T-helper 2 cell treated with Interferon-gamma antibody and Interleukin-4, amounts not matched to agents 5 μg/mL and 100 μg/mL, for 36 hours (primary cell): ENCODE results near the gene PTPA.
A peak's percentile ranks its signal among the peaks of the same experiment; 100 is the strongest.
"Not testable (repeated sequence)": the region's sequence is repeated elsewhere in the genome, so short reads cannot be mapped to it uniquely, and the experiment has no call there.

Experiments
- DNase-seq: peaks from one replicate; pipeline ENCODE4 v3.0.0; 2021; ENCODE audit warnings: low spot score
- H3K27ac Mint-ChIP-seq: one replicate; pipeline ENCODE4 v1.8.0; 2021; ENCODE audit warnings: mild to moderate bottlenecking, mixed read lengths
- H3K27me3 Mint-ChIP-seq: one replicate; pipeline ENCODE4 v1.8.0; 2021; ENCODE audit warnings: low read depth, mixed read lengths
- H3K36me3 Mint-ChIP-seq: one replicate; pipeline ENCODE4 v1.8.0; 2021; ENCODE audit warnings: low read depth, mixed read lengths
- H3K4me1 Mint-ChIP-seq: one replicate; pipeline ENCODE4 v1.8.0; 2021; ENCODE audit warnings: low read depth, mixed read lengths
- H3K4me3 Mint-ChIP-seq: one replicate; pipeline ENCODE4 v1.8.0; 2022; ENCODE audit warnings: mild to moderate bottlenecking, moderate library complexity, mixed read lengths
- H3K9me3 Mint-ChIP-seq: one replicate; pipeline ENCODE4 v1.8.0; 2021; ENCODE audit warnings: mixed read lengths

Gene PTPA

GRCh38 chr9:129109952-129110739 is 1.1 kb upstream of the PTPA start:
- no peak overlapping the region for H3K27ac Mint-ChIP-seq
- H3K36me3 Mint-ChIP-seq: no peaks in the 10 kb centered on the region
- peak overlapping the region; percentile 71 for H3K4me3 Mint-ChIP-seq
- no peaks in the 10 kb centered on the region for H3K9me3 Mint-ChIP-seq
- H3K27me3 Mint-ChIP-seq: no peaks in the 10 kb centered on the region
- DNase-seq: no peak
- peaks cover 26% of the 10 kb centered on the region for H3K4me1 Mint-ChIP-seq

- DNase-seq: peak; percentile 25
- Mint-ChIP-seq H3K36me3 (no peaks in the 10 kb centered on the region), H3K27ac (peak overlapping the region; percentile 94), H3K4me1 (peaks cover 26% of the 10 kb centered on the region), H3K9me3 (no peaks in the 10 kb centered on the region), H3K4me3 (peak overlapping the region; percentile 97), H3K27me3 (no peaks in the 10 kb centered on the region)
Observed at GRCh38 chr9:129111528-129112151, 425 bp downstream of the PTPA start.

- not testable (repeated sequence) for H3K9me3 Mint-ChIP-seq, H3K36me3 Mint-ChIP-seq, H3K27me3 Mint-ChIP-seq, H3K27ac Mint-ChIP-seq, DNase-seq
- peaks cover 26% of the 10 kb centered on the region for H3K4me1 Mint-ChIP-seq
- H3K4me3 Mint-ChIP-seq: peak overlapping the region; percentile 97
Observed at GRCh38 chr9:129112526-129112925, 1.3 kb downstream of the PTPA start.

GRCh38 chr9:129113645-129114304 is 2.6 kb downstream of the PTPA start:
- Mint-ChIP-seq H3K4me1 (peaks cover 25% of the 10 kb centered on the region), H3K4me3 (no peak overlapping the region), H3K27ac (no peak overlapping the region), H3K36me3 (peaks cover under 1% of the 10 kb centered on the region), H3K27me3 (no peaks in the 10 kb centered on the region), H3K9me3 (no peaks in the 10 kb centered on the region)
- DNase-seq: no peak

GRCh38 chr9:129118799-129119198 is 7.6 kb downstream of the PTPA start:
- Mint-ChIP-seq H3K27ac (no peak overlapping the region), H3K36me3 (peaks cover 22% of the 10 kb centered on the region), H3K27me3 (no peaks in the 10 kb centered on the region), H3K4me1 (peaks cover 7% of the 10 kb centered on the region), H3K4me3 (no peak overlapping the region), H3K9me3 (no peaks in the 10 kb centered on the region)
- DNase-seq: no peak

GRCh38 chr9:129121483-129121882 is 10.3 kb downstream of the PTPA start:
- H3K4me3 Mint-ChIP-seq: no peak overlapping the region
- peaks cover 28% of the 10 kb centered on the region for H3K36me3 Mint-ChIP-seq
- H3K9me3 Mint-ChIP-seq: no peaks in the 10 kb centered on the region
- no peak for DNase-seq
- no peak overlapping the region for H3K27ac Mint-ChIP-seq
- H3K4me1 Mint-ChIP-seq: peaks cover 3% of the 10 kb centered on the region
- H3K27me3 Mint-ChIP-seq: no peaks in the 10 kb centered on the region

GRCh38 chr9:129122133-129122532 is 10.9 kb downstream of the PTPA start:
- H3K27ac Mint-ChIP-seq: no peak overlapping the region
- no peaks in the 10 kb centered on the region for H3K9me3 Mint-ChIP-seq
- no peaks in the 10 kb centered on the region for H3K27me3 Mint-ChIP-seq
- H3K4me1 Mint-ChIP-seq: peaks cover 3% of the 10 kb centered on the region
- peaks cover 28% of the 10 kb centered on the region for H3K36me3 Mint-ChIP-seq
- DNase-seq: no peak
- no peak overlapping the region for H3K4me3 Mint-ChIP-seq

GRCh38 chr9:129122976-129123375 is 11.8 kb downstream of the PTPA start:
- H3K9me3 Mint-ChIP-seq, H3K4me1 Mint-ChIP-seq, H3K27me3 Mint-ChIP-seq, H3K4me3 Mint-ChIP-seq, H3K27ac Mint-ChIP-seq, DNase-seq: not testable (repeated sequence)
- H3K36me3 Mint-ChIP-seq: peaks cover 33% of the 10 kb centered on the region

GRCh38 chr9:129124506-129125069 is 13.4 kb downstream of the PTPA start:
- Mint-ChIP-seq H3K27ac (no peak overlapping the region), H3K36me3 (peaks cover 32% of the 10 kb centered on the region), H3K27me3 (no peaks in the 10 kb centered on the region), H3K4me3 (no peak overlapping the region), H3K4me1 (peaks cover 2% of the 10 kb centered on the region), H3K9me3 (no peaks in the 10 kb centered on the region)
- no peak for DNase-seq

GRCh38 chr9:129125478-129125877 is 14.3 kb downstream of the PTPA start:
- no peaks in the 10 kb centered on the region for H3K27me3 Mint-ChIP-seq
- H3K4me3 Mint-ChIP-seq: no peak overlapping the region
- H3K4me1 Mint-ChIP-seq: no peaks in the 10 kb centered on the region
- H3K36me3 Mint-ChIP-seq: peaks cover 30% of the 10 kb centered on the region
- DNase-seq: no peak
- no peak overlapping the region for H3K27ac Mint-ChIP-seq
- H3K9me3 Mint-ChIP-seq: no peaks in the 10 kb centered on the region

GRCh38 chr9:129126749-129127618 is 15.8 kb downstream of the PTPA start:
- Mint-ChIP-seq H3K4me1 (peaks cover 5% of the 10 kb centered on the region), H3K36me3 (peaks cover 34% of the 10 kb centered on the region), H3K27me3 (no peaks in the 10 kb centered on the region), H3K4me3 (no peak overlapping the region), H3K9me3 (no peaks in the 10 kb centered on the region), H3K27ac (no peak overlapping the region)
- no peak for DNase-seq

GRCh38 chr9:129128689-129129088 is 17.5 kb downstream of the PTPA start:
- Mint-ChIP-seq H3K9me3 (no peaks in the 10 kb centered on the region), H3K4me1 (peaks cover 6% of the 10 kb centered on the region), H3K4me3 (no peak overlapping the region), H3K27ac (no peak overlapping the region), H3K27me3 (no peaks in the 10 kb centered on the region), H3K36me3 (peaks cover 32% of the 10 kb centered on the region)
- DNase-seq: no peak

GRCh38 chr9:129130271-129130670 is 19.1 kb downstream of the PTPA start:
- not testable (repeated sequence) for H3K27me3 Mint-ChIP-seq, H3K27ac Mint-ChIP-seq, H3K4me3 Mint-ChIP-seq, DNase-seq, H3K4me1 Mint-ChIP-seq, H3K9me3 Mint-ChIP-seq
- peaks cover 39% of the 10 kb centered on the region for H3K36me3 Mint-ChIP-seq
